OCI-LY1 (cell line): ENCODE data around the gene ASH1L.
"Not testable (repeated sequence)": the region's sequence is repeated elsewhere in the genome, so short reads cannot be mapped to it uniquely, and the experiment has no call there.

Source experiments
- H2AFZ ChIP-seq: fragments of 200-600 bp; sonication (generic), shearing (Covaris generic); 2 replicates; pipeline ENCODE4 v1.6.0; 2014; ENCODE audit warnings: antibody characterized with exemption, mild to moderate bottlenecking, low read length
- H3F3A ChIP-seq: fragments of 200-600 bp; sonication (generic), shearing (Covaris generic); 2 replicates; pipeline ENCODE4 v1.6.0; 2014; ENCODE audit warnings: mild to moderate bottlenecking, antibody characterized with exemption, low read length, moderate library complexity; ENCODE audit not compliant: insufficient read depth
- H3K27ac ChIP-seq: fragments of 200-600 bp; sonication (generic); 2 replicates; pipeline ENCODE4 v1.5.1; 2014; ENCODE audit warnings: low read length, mixed run types, mild to moderate bottlenecking, low read depth; ENCODE audit not compliant: poor library complexity, severe bottlenecking
- H3K27me3 ChIP-seq: fragments of 200-600 bp; sonication (generic); 2 replicates; pipeline ENCODE4 v1.6.0; 2014; ENCODE audit warnings: antibody characterized with exemption, mild to moderate bottlenecking, low read length, moderate library complexity; ENCODE audit not compliant: insufficient read depth
- H3K36me3 ChIP-seq: fragments of 200-600 bp; sonication (generic); 2 replicates; pipeline ENCODE4 v1.6.1; 2014; ENCODE audit warnings: mild to moderate bottlenecking, antibody characterized with exemption, low read length, moderate library complexity, mixed read lengths; ENCODE audit not compliant: insufficient read depth
- H3K4me1 ChIP-seq: fragments of 200-600 bp; sonication (generic); 2 replicates; pipeline ENCODE4 v1.5.1; 2014; ENCODE audit warnings: mild to moderate bottlenecking, low read length, moderate library complexity; ENCODE audit not compliant: insufficient read depth, severe bottlenecking
- H3K4me2 ChIP-seq: fragments of 200-600 bp; sonication (generic), shearing (Covaris generic); 2 replicates; pipeline ENCODE4 v1.6.1; 2014; ENCODE audit warnings: low read length
- H3K4me3 ChIP-seq: fragments of 200-600 bp; sonication (generic); 2 replicates; pipeline ENCODE4 v1.5.1; 2014; ENCODE audit warnings: low read length, low read depth, mild to moderate bottlenecking, mixed read lengths; ENCODE audit not compliant: poor library complexity, severe bottlenecking
- H3K79me2 ChIP-seq: fragments of 200-600 bp; shearing (Covaris generic); 2 replicates; pipeline ENCODE4 v1.6.1; 2016; ENCODE audit warnings: mixed run types, low read length, mixed read lengths; ENCODE audit not compliant: insufficient read depth
- H3K9ac ChIP-seq: fragments of 200-600 bp; sonication (generic), shearing (Covaris generic); 2 replicates; pipeline ENCODE4 v1.6.1; 2014; ENCODE audit warnings: mild to moderate bottlenecking, low read length, mixed read lengths
- H3K9me2 ChIP-seq: fragments of 200-600 bp; sonication (generic), shearing (Covaris generic); 2 replicates; pipeline ENCODE4 v1.6.1; 2014; ENCODE audit warnings: low read depth, mild to moderate bottlenecking, low read length, mixed read lengths
- H3K9me3 ChIP-seq: fragments of 200-600 bp; shearing (Covaris generic); 2 replicates; pipeline ENCODE4 v1.6.1; 2014; ENCODE audit warnings: low read length, mixed read lengths
- H4K20me1 ChIP-seq: fragments of 200-600 bp; sonication (generic), shearing (Covaris generic); 2 replicates; pipeline ENCODE4 v1.6.0; 2016; ENCODE audit warnings: mild to moderate bottlenecking, low read length; ENCODE audit not compliant: insufficient read depth
- EZH2 ChIP-seq: fragments of 200-600 bp; sonication (generic), shearing (Covaris generic); IDR thresholded peaks from 2 replicates; pipeline ENCODE4 v1.8.0; 2017; ENCODE audit warnings: borderline replicate concordance, mixed run types, mild to moderate bottlenecking, antibody characterized with exemption, low read length, moderate library complexity, mixed read lengths
- TF ChIP-seq, protein P1 (sequence below): fragments of 200-600 bp; sonication (generic), shearing (Covaris generic); IDR thresholded peaks from 2 replicates; pipeline ENCODE4 v1.5.1; 2017; ENCODE audit warnings: mild to moderate bottlenecking, antibody characterized with exemption, low read length, moderate library complexity, mixed read lengths

The ASH1L gene

DNA sequence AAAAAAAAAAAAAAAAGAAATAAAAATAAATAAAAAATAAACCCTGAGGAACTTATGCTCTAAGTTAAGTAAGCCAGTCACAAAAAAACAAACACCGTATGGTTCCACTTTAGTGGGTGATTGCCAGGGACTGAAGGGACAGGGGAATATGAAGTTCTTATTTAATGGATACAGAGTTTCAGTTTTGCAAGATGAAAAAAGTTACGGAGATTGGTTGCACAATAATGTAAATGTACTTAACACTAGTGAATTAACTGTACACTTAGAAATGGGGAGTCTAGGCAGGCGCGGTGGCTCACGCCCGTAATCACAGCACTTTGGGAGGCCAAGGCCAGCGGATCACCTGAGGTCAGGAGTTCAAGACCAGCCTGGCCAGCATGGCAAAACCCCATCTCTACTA, 111.4 kb downstream of the ASH1L start:
- peaks cover 7% of the 10 kb centered on the region; the same call in 1 of the 2 replicates for H3K79me2 ChIP-seq
- H2AFZ ChIP-seq, result no peak overlapping the region
- H3K36me3 ChIP-seq, result peaks cover 70% of the 10 kb centered on the region
- no peak overlapping the region for H3K4me3 ChIP-seq
- no peak overlapping the region for H3K4me2 ChIP-seq
- TF ChIP-seq, protein P1, sequence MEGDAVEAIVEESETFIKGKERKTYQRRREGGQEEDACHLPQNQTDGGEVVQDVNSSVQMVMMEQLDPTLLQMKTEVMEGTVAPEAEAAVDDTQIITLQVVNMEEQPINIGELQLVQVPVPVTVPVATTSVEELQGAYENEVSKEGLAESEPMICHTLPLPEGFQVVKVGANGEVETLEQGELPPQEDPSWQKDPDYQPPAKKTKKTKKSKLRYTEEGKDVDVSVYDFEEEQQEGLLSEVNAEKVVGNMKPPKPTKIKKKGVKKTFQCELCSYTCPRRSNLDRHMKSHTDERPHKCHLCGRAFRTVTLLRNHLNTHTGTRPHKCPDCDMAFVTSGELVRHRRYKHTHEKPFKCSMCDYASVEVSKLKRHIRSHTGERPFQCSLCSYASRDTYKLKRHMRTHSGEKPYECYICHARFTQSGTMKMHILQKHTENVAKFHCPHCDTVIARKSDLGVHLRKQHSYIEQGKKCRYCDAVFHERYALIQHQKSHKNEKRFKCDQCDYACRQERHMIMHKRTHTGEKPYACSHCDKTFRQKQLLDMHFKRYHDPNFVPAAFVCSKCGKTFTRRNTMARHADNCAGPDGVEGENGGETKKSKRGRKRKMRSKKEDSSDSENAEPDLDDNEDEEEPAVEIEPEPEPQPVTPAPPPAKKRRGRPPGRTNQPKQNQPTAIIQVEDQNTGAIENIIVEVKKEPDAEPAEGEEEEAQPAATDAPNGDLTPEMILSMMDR, result no peak
- TF ChIP-seq EZH2, result no peak
- no peaks in the 10 kb centered on the region for H3K9me2 ChIP-seq
- H3K9ac ChIP-seq, result no peak overlapping the region
- no peaks in the 10 kb centered on the region for H3K27me3 ChIP-seq
- no peaks in the 10 kb centered on the region for H3K4me1 ChIP-seq
- no peaks in the 10 kb centered on the region for H3F3A ChIP-seq
- no peaks in the 10 kb centered on the region for H3K9me3 ChIP-seq
- H4K20me1 ChIP-seq, result no peaks in the 10 kb centered on the region
- no peak overlapping the region for H3K27ac ChIP-seq

DNA sequence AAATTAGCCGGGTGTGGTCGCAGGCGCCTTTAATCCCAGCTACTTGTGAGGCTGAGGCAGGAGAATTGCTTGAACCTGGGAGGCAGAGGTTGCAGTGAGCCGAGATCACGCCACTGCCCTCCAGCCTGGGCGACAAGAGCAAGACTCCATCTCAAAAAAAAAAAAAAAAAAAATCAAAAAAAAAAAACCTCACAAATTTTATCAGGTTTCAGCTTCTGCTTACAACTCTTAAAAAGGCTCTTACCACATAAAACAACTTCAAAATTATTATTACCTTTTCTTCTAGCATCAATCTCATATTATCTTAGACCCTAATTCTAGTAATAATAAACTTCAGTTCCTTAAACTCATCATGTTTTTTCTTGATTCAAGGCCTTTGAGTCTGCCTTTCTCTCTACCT, 120.2 kb downstream of the ASH1L start:
- H3K27me3 ChIP-seq, H3K4me2 ChIP-seq, H3K4me1 ChIP-seq, H2AFZ ChIP-seq, H3K27ac ChIP-seq, H3K4me3 ChIP-seq, H3K9me2 ChIP-seq, H3K9ac ChIP-seq, H4K20me1 ChIP-seq, H3K9me3 ChIP-seq, H3F3A ChIP-seq, H3K79me2 ChIP-seq: not testable (repeated sequence)
- peaks cover 17% of the 10 kb centered on the region for H3K36me3 ChIP-seq

DNA sequence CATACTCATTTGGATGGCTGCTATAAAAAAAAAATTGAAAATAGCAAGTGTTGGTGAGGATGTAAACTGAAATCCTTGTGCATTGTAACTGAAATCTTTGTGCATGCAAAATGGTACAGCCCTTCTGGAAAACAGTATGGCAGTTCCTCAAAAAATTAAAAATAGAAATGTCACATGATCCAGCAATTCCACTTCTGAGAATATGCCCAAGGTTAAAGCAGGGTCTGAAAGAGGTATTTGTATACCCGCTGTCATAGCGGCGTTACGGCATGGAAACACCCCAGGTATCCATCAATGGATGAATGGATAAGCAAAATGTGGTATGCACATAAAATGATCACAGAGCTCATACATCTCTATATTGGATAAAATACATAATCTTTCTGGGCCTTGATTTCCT, 125.2 kb downstream of the ASH1L start:
- Histone ChIP-seq H3F3A (no peaks in the 10 kb centered on the region), H2AFZ (no peak overlapping the region), H3K4me1 (no peaks in the 10 kb centered on the region), H4K20me1 (no peaks in the 10 kb centered on the region), H3K36me3 (peaks cover 42% of the 10 kb centered on the region), H3K9me2 (no peaks in the 10 kb centered on the region), H3K9ac (no peak overlapping the region), H3K79me2 (peaks cover 4% of the 10 kb centered on the region; the same call in 1 of the 2 replicates), H3K4me3 (no peak overlapping the region), H3K9me3 (no peaks in the 10 kb centered on the region), H3K4me2 (no peak overlapping the region), H3K27ac (no peak overlapping the region), H3K27me3 (no peaks in the 10 kb centered on the region)
- TF ChIP-seq, protein P1, result no peak
- TF ChIP-seq EZH2, result no peak

DNA sequence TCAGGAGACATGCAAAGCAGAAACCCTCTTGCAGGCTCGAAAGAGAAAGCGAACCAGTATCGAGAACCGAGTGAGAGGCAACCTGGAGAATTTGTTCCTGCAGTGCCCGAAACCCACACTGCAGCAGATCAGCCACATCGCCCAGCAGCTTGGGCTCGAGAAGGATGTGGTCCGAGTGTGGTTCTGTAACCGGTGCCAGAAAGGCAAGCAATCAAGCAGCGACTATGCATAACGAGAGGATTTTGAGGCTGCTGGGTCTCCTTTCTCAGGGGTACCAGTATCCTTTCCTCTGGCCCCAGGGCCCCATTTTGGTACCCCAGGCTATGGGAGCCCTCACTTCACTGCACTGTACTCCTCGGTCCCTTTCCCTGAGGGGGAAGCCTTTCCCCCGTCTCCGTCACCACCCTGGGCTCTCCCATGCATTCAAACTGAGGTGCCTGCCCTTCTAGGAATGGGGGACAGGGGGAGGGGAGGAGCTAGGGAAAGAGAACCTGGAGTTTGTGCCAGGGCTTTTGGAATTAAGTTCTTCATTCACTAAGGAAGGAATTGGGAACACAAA, 128.7 kb downstream of the ASH1L start:
- not testable (repeated sequence) for H2AFZ ChIP-seq, H3K9me2 ChIP-seq, H3K79me2 ChIP-seq, H3K9ac ChIP-seq, H3F3A ChIP-seq, H3K4me1 ChIP-seq, H3K27ac ChIP-seq, H3K4me3 ChIP-seq, H3K4me2 ChIP-seq, H3K9me3 ChIP-seq, H3K27me3 ChIP-seq, H4K20me1 ChIP-seq
- peaks cover 70% of the 10 kb centered on the region for H3K36me3 ChIP-seq

DNA sequence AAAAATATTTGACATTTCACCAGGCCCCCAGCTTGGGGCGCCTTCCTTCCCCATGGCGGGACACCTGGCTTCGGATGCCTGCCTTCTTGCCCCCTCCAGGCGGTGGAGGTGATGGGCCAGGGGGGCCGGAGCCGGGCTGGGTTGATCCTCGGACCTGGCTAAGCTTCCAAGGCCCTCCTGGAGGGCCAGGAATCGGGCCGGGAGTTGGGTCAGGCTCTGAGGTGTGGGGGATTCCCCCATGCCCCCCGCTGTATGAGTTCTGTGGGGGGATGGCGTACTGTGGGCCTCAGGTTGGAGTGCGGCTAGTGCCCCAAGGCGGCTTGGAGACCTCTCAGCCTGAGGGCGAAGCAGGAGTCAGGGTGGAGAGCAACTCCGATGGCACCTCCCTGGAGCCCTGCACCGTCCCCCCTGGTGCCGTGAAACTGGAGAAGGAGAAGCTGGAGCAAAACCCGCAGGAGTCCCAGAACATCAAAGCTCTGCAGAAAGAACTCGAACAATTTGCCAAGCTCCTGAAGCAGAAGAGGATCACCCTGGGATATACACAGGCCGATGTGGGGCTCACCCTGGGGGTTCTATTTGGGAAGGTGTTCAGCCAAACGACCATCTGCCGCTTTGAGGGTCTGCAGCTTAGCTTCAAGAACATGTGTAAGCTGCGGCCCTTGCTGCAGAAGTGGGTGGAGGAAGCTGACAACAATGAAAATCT, 129.3 kb downstream of the ASH1L start:
- H3K4me3 ChIP-seq, H3F3A ChIP-seq, H3K9me3 ChIP-seq, H3K27me3 ChIP-seq, H3K4me1 ChIP-seq, H3K27ac ChIP-seq, H3K79me2 ChIP-seq, H3K4me2 ChIP-seq, H4K20me1 ChIP-seq, H3K9ac ChIP-seq, H3K9me2 ChIP-seq, H2AFZ ChIP-seq: not testable (repeated sequence)
- peaks cover 65% of the 10 kb centered on the region for H3K36me3 ChIP-seq
